ENCODE data around the gene BPIFB3.

BPIFB3 gene

DNA sequence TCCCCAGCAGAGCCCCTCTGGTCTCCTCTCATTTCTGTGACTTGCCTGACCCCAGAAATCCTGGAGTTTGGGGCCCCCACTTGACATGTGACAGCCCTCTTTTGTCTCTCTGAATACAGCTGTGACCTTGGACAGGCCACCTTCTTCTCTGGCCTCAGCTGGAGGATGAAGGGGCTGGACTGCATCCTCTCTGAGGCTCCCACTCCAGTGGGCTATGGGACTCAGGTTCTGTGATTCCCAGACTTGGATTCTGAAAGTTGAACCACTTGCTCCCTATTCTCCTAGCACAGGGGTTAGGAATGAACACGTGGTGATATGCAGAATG lies 9.1 kb downstream of the BPIFB3 start:
- no peak overlapping the region for H2AFZ ChIP-seq
- H3K9ac ChIP-seq: no peak overlapping the region
- no peak overlapping the region for H3K27ac ChIP-seq
- H3K4me1 ChIP-seq: no peaks in the 10 kb centered on the region
- no peak overlapping the region for H3K4me2 ChIP-seq (ENCODE audit: low read length)
- H3K36me3 ChIP-seq (ENCODE audit: control insufficient read depth, insufficient read depth, low read length): no peaks in the 10 kb centered on the region
- H3K9me3 ChIP-seq (ENCODE audit: control insufficient read depth, low read length): no peaks in the 10 kb centered on the region
- H3K4me3 ChIP-seq (ENCODE audit: low read depth, low read length): no peak overlapping the region
- TF ChIP-seq, protein P1, sequence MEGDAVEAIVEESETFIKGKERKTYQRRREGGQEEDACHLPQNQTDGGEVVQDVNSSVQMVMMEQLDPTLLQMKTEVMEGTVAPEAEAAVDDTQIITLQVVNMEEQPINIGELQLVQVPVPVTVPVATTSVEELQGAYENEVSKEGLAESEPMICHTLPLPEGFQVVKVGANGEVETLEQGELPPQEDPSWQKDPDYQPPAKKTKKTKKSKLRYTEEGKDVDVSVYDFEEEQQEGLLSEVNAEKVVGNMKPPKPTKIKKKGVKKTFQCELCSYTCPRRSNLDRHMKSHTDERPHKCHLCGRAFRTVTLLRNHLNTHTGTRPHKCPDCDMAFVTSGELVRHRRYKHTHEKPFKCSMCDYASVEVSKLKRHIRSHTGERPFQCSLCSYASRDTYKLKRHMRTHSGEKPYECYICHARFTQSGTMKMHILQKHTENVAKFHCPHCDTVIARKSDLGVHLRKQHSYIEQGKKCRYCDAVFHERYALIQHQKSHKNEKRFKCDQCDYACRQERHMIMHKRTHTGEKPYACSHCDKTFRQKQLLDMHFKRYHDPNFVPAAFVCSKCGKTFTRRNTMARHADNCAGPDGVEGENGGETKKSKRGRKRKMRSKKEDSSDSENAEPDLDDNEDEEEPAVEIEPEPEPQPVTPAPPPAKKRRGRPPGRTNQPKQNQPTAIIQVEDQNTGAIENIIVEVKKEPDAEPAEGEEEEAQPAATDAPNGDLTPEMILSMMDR (IDR thresholded peaks at IDR 0.05): no peak
- H3K79me2 ChIP-seq: no peaks in the 10 kb centered on the region
- no peaks in the 10 kb centered on the region for H3K27me3 ChIP-seq (ENCODE audit: control insufficient read depth, insufficient read depth, low read length)

GRCh38 chr20:33063271-33063670 lies 9.6 kb downstream of the BPIFB3 start:
- H3K4me2 ChIP-seq (ENCODE audit: low read length): no peak overlapping the region
- H3K27ac ChIP-seq: no peak overlapping the region
- no peaks in the 10 kb centered on the region for H3K4me1 ChIP-seq
- H2AFZ ChIP-seq: no peak overlapping the region
- H3K36me3 ChIP-seq (ENCODE audit: control insufficient read depth, insufficient read depth, low read length): no peaks in the 10 kb centered on the region
- no peaks in the 10 kb centered on the region for H3K79me2 ChIP-seq
- no peak overlapping the region for H3K9ac ChIP-seq
- no peaks in the 10 kb centered on the region for H3K27me3 ChIP-seq (ENCODE audit: control insufficient read depth, insufficient read depth, low read length)
- TF ChIP-seq, protein P1 (IDR thresholded peaks at IDR 0.05): no peak
- no peak overlapping the region for H3K4me3 ChIP-seq (ENCODE audit: low read depth, low read length)
- H3K9me3 ChIP-seq (ENCODE audit: control insufficient read depth, low read length): no peaks in the 10 kb centered on the region

DNA sequence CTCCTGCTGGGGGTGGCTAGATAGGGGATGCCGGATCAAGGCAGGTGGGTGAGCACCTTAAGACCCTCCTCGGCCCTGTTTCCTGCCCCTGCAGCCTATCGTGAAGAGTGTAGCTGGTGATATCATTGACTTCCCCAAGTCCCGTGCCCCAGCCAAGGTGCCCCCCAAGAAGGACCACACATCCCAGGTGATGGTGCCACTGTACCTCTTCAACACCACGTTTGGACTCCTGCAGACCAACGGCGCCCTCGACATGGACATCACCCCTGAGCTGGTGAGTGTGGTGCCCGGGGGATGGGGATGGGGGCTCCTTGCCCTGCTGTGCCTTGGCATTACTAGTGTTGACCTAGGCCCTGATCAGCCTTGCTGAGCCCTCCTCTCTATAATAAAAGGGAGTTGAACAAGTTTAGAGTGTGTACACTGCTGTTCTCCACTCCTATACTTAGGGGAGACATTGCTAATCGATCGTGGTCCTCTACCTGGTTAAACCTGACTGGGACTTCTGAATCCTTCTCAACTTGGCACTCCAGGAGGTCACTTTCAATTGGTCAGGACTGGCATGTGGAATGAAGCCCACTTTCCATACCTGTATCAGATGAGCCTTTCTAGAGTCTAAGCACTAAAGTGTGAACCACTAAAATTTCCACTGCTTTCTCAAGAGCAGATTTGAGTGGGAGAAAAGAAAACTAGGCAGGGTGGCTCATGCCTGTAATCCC lies 11.0 kb downstream of the BPIFB3 start:
- Histone ChIP-seq H2AFZ (no peak overlapping the region), H3K4me3 (ENCODE audit: low read depth, low read length) (no peak overlapping the region), H3K4me1 (no peaks in the 10 kb centered on the region), H3K36me3 (ENCODE audit: control insufficient read depth, insufficient read depth, low read length) (no peaks in the 10 kb centered on the region), H3K79me2 (no peaks in the 10 kb centered on the region), H3K27me3 (ENCODE audit: control insufficient read depth, insufficient read depth, low read length) (no peaks in the 10 kb centered on the region), H3K9ac (no peak overlapping the region), H3K9me3 (ENCODE audit: control insufficient read depth, low read length) (no peaks in the 10 kb centered on the region), H3K4me2 (ENCODE audit: low read length) (no peak overlapping the region), H3K27ac (no peak overlapping the region)
- TF ChIP-seq, protein P1 (IDR thresholded peaks at IDR 0.05): no peak

DNA sequence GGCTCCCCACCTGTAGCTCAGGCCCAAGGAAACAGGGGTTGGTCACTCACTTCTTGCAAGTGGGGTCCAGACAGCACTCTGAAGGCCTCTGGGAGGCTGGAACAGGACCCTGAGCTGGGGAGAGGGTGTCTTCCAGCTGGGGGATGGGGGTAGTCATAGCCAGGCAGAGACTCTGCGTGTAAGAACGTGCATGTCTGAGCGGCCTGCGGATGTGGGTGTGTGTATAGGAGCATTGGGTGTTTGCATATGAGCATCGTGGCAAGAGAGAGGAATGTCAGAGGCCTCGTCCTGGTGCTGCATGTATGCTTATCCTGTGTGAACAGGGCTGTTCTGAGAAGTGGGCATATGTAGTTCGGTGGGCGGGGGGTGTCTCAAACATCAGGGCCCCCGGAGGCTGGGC lies 12.1 kb downstream of the BPIFB3 start:
- Histone ChIP-seq H3K27ac (no peak overlapping the region), H2AFZ (no peak overlapping the region), H3K4me1 (no peaks in the 10 kb centered on the region), H3K27me3 (ENCODE audit: control insufficient read depth, insufficient read depth, low read length) (no peaks in the 10 kb centered on the region), H3K9me3 (ENCODE audit: control insufficient read depth, low read length) (no peaks in the 10 kb centered on the region), H3K36me3 (ENCODE audit: control insufficient read depth, insufficient read depth, low read length) (no peaks in the 10 kb centered on the region), H3K4me3 (ENCODE audit: low read depth, low read length) (no peak overlapping the region), H3K9ac (no peak overlapping the region), H3K79me2 (no peaks in the 10 kb centered on the region), H3K4me2 (ENCODE audit: low read length) (no peak overlapping the region)
- TF ChIP-seq, protein P1 (IDR thresholded peaks at IDR 0.05): no peak

GRCh38 chr20:33067806-33068205 lies 14.1 kb downstream of the BPIFB3 start:
- H3K4me1 ChIP-seq: no peaks in the 10 kb centered on the region
- no peaks in the 10 kb centered on the region for H3K36me3 ChIP-seq (ENCODE audit: control insufficient read depth, insufficient read depth, low read length)

More at GRCh38 chr20:33067806-33068205, 14.1 kb downstream of the BPIFB3 start:
- no peaks in the 10 kb centered on the region for H3K9me3 ChIP-seq (ENCODE audit: control insufficient read depth, low read length)
- no peak overlapping the region for H2AFZ ChIP-seq
- no peaks in the 10 kb centered on the region for H3K27me3 ChIP-seq (ENCODE audit: control insufficient read depth, insufficient read depth, low read length)
- H3K4me3 ChIP-seq (ENCODE audit: low read depth, low read length): no peak overlapping the region
- no peak overlapping the region for H3K27ac ChIP-seq
- TF ChIP-seq, protein P1 (IDR thresholded peaks at IDR 0.05): no peak
- H3K79me2 ChIP-seq: no peaks in the 10 kb centered on the region
- H3K4me2 ChIP-seq (ENCODE audit: low read length): no peak overlapping the region
- H3K9ac ChIP-seq: no peak overlapping the region
